ENCODE results near the gene LEO1.

GRCh38 chr15:52016316-52016715, 44.7 kb upstream of the LEO1 start:
- TF ChIP-seq MYC (IDR thresholded peaks at IDR 0.05; ENCODE audit: low read depth, low read length) (no peak), CTCF (IDR thresholded peaks at IDR 0.05; ENCODE audit: low read depth, low read length) (no peak), POLR2A (IDR thresholded peaks at IDR 0.05; ENCODE audit: extremely low read depth, insufficient read length) (no peak)

Data from NB4 (cell line).